SK-N-SH (cell line): ENCODE results near the gene MYO18B. TPM values are rescaled to one million over a fixed set of nuclear protein-coding genes. Genes with fewer than 3 reads are reported as not detected.

Experiments
- CTCF ChIA-PET: fragments of 300-600, 350-600 bp; formaldehyde crosslinking; extraction: SDS; loops from one replicate; lab custom pipeline; 2021; lab: Yijun Ruan, JAX
- POLR2A ChIA-PET: fragments of 350-600 bp; sonication (Branson Sonifier 250); formaldehyde crosslinking; extraction: SDS; loops from one replicate; lab custom pipeline; 2020; ENCODE audit warnings: antibody characterized with exemption, inconsistent platforms; lab: Yijun Ruan, JAX
- DNase-seq: peaks from one replicate; pipeline ENCODE4 v3.0.0; 2012
- H2AFZ ChIP-seq: fragments of 200-600 bp; sonication (generic); 2 replicates; pipeline ENCODE4 v1.8.1; 2016; ENCODE audit warnings: antibody characterized with exemption, mild to moderate bottlenecking, low read depth
- H3F3A ChIP-seq: fragments of 200-600 bp; sonication (generic); replicated peaks from 2 replicates; pipeline ENCODE3; 2016; ENCODE audit warnings: antibody characterized with exemption, mild to moderate bottlenecking; ENCODE audit not compliant: insufficient read depth
- H3K27ac ChIP-seq, 2 experiments: fragments of 200-500 bp in 1 of 2; fragments of 200-600 bp in 1 of 2; sonication (Bioruptor generic) in 1 of 2; sonication (generic), shearing (Covaris generic) in 1 of 2; 2 replicates each; pipeline versions ENCODE4 v1.5.1 to v1.6.1; 2014 to 2016; ENCODE audit warnings: low read depth in 2 of 2, inconsistent platforms in 1 of 2, low read length in 1 of 2, mild to moderate bottlenecking in 1 of 2, mixed read lengths in 1 of 2
- H3K27me3 ChIP-seq: fragments of 200-600 bp; sonication (generic), shearing (Covaris generic); 2 replicates; pipeline ENCODE4 v1.6.1; 2016; ENCODE audit warnings: mixed run types; ENCODE audit not compliant: insufficient read depth
- H3K36me3 ChIP-seq, 2 experiments: fragments of 200-500 bp in 1 of 2; fragments of 200-600 bp in 1 of 2; sonication (Bioruptor generic) in 1 of 2; sonication (generic) in 1 of 2; replicated peaks in 1 of 2; 2 replicates each; pipeline versions ENCODE3 to v1.5.1; 2014 to 2016; ENCODE audit warnings: low read length in 1 of 2, mild to moderate bottlenecking in 1 of 2; ENCODE audit not compliant: insufficient read depth in 2 of 2, control insufficient read depth in 1 of 2
- H3K4me1 ChIP-seq, 2 experiments: fragments of 200-500 bp in 1 of 2; fragments of 200-600 bp in 1 of 2; sonication (Bioruptor generic) in 1 of 2; sonication (generic), shearing (Covaris generic) in 1 of 2; 2 replicates each; pipeline versions ENCODE4 v1.5.1 to v1.6.1; 2014 to 2016; ENCODE audit warnings: low read depth in 1 of 2, low read length in 1 of 2, mixed run types in 1 of 2; ENCODE audit not compliant: insufficient read depth in 2 of 2, control insufficient read depth in 1 of 2
- H3K4me2 ChIP-seq: fragments of 200-600 bp; sonication (generic), shearing (Covaris generic); 2 replicates; pipeline ENCODE4 v1.6.1; 2017; ENCODE audit warnings: mixed run types
- H3K4me3 ChIP-seq, 2 experiments: fragments of 200-500 bp in 1 of 2; fragments of 200-600 bp in 1 of 2; sonication (Bioruptor generic) in 1 of 2; sonication (generic), shearing (Covaris generic) in 1 of 2; 2 replicates each; pipeline versions ENCODE4 v1.5.1 to v1.8.1; 2014 to 2016; ENCODE audit warnings: low read depth in 2 of 2, inconsistent platforms in 1 of 2, low read length in 1 of 2, mild to moderate bottlenecking in 1 of 2, mixed read lengths in 1 of 2, moderate library complexity in 1 of 2
- H3K79me2 ChIP-seq: fragments of 200-600 bp; sonication (generic); 2 replicates; pipeline ENCODE4 v1.8.1; 2017; ENCODE audit warnings: mild to moderate bottlenecking; ENCODE audit not compliant: insufficient read depth
- H3K9ac ChIP-seq: fragments of 200-600 bp; sonication (generic); 2 replicates; pipeline ENCODE4 v1.6.1; 2017; ENCODE audit warnings: mixed run types
- H3K9me2 ChIP-seq: fragments of 200-600 bp; sonication (generic); 2 replicates; pipeline ENCODE4 v1.6.1; 2017; ENCODE audit warnings: mixed run types
- H3K9me3 ChIP-seq: fragments of 200-600 bp; sonication (generic); 2 replicates; pipeline ENCODE4 v1.6.1; 2017; ENCODE audit warnings: mixed run types, mild to moderate bottlenecking, moderate library complexity
- H4K20me1 ChIP-seq: fragments of 200-600 bp; sonication (generic); 2 replicates; pipeline ENCODE4 v1.6.1; 2017; ENCODE audit warnings: mild to moderate bottlenecking, mixed run types; ENCODE audit not compliant: insufficient read depth
- GATA2 ChIP-seq: sonication (generic); formaldehyde crosslinking; IDR thresholded peaks from 2 replicates; pipeline ENCODE4 v1.5.0; 2020; ENCODE audit warnings: mild to moderate bottlenecking, missing genetic modification reagents
- MXI1 ChIP-seq: IDR thresholded peaks from 2 replicates; pipeline ENCODE4 v1.6.1; 2012; ENCODE audit warnings: mild to moderate bottlenecking, low read depth, low read length, improper control_type of control experiment
- NFIC ChIP-seq: IDR thresholded peaks from 2 replicates; pipeline ENCODE4 v1.4.0; 2012; ENCODE audit warnings: borderline replicate concordance
- RXRA ChIP-seq: IDR thresholded peaks from 2 replicates; pipeline ENCODE4 v1.4.0; 2012; ENCODE audit warnings: low read depth, mild to moderate bottlenecking, borderline replicate concordance
- WGBS: methylation state at CpG from one replicate; pipeline ENCODE4 v1.1.6; 2017; ENCODE audit warnings: low lambda C conversion rate; 5-methylcytosine and 5-hydroxymethylcytosine counted together
- polyA plus RNA-seq, 3 experiments: library from polyadenylated mRNA; depleted of rRNA; stranded (reverse); fragments of >200 nt; gene quantifications; 2 replicates each; pipeline ENCODE4 v1.2.3, GENCODE V29; 2012
- TF ChIP-seq, protein P1 (sequence below): IDR thresholded peaks from 2 replicates; pipeline ENCODE4 v1.4.0; 2012; ENCODE audit warnings: low read depth, borderline replicate concordance
- TF ChIP-seq, protein P2 (sequence below): fragments of 150-350 bp; IDR thresholded peaks from 2 replicates; pipeline ENCODE4 v1.6.1; 2017; ENCODE audit warnings: antibody characterized with exemption, low read length, low read depth, borderline replicate concordance
- TF ChIP-seq, protein P3 (sequence below): IDR thresholded peaks from 2 replicates; pipeline ENCODE4 v1.4.0; 2012; ENCODE audit warnings: low read depth, borderline replicate concordance

The MYO18B gene
- polyA plus RNA-seq, 1 of the 3 experiments (the other 2 are of a cell fraction) = 0.05 TPM

DNA sequence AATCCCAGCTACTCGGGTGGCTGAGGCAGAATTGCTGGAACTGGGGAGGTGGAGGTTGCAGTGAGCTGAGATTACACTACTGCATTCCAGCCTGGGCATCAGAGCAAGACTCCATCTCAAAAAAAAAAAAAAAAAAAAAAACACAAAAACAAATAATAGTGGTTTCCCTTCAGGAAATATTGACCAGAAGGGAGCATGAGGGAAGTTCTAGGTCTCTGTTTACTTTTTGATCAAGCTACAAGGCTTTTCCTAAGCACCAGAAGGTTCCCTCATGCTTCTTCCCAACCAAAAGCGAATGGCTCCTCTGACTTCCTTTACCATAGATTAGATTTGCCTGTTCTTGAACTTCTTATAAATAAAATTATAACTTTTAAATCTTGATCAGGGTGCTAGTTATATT lies 18.3 kb downstream of the MYO18B start:
- CTCF ChIA-PET = interaction anchor here (0.8 to 6.6 kb wide), 7 partner anchors 10 to 524 kb away, joined by 3 to 65 read pairs (median 4); no protein-coding TSS in a partner anchor
- H3K9me3 ChIP-seq = no peaks in the 10 kb centered on the region
- H2AFZ ChIP-seq = no peak overlapping the region
- no peaks in the 10 kb centered on the region for H4K20me1 ChIP-seq
- 50% methylated on average over 2 of the region's 2 CpGs for WGBS
- H3K36me3 ChIP-seq = no peaks in the 10 kb centered on the region
- H3K27me3 ChIP-seq = no peaks in the 10 kb centered on the region
- H3K27ac ChIP-seq = peak overlapping the region in 1 of 2 experiments; percentile 80; a peak in 3 of 4 replicates
- TF ChIP-seq, protein P1, sequence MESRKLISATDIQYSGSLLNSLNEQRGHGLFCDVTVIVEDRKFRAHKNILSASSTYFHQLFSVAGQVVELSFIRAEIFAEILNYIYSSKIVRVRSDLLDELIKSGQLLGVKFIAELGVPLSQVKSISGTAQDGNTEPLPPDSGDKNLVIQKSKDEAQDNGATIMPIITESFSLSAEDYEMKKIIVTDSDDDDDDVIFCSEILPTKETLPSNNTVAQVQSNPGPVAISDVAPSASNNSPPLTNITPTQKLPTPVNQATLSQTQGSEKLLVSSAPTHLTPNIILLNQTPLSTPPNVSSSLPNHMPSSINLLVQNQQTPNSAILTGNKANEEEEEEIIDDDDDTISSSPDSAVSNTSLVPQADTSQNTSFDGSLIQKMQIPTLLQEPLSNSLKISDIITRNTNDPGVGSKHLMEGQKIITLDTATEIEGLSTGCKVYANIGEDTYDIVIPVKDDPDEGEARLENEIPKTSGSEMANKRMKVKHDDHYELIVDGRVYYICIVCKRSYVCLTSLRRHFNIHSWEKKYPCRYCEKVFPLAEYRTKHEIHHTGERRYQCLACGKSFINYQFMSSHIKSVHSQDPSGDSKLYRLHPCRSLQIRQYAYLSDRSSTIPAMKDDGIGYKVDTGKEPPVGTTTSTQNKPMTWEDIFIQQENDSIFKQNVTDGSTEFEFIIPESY = no peak
- no peak for TF ChIP-seq RXRA
- TF ChIP-seq MXI1 = no peak
- no peak for TF ChIP-seq NFIC
- TF ChIP-seq, protein P2, sequence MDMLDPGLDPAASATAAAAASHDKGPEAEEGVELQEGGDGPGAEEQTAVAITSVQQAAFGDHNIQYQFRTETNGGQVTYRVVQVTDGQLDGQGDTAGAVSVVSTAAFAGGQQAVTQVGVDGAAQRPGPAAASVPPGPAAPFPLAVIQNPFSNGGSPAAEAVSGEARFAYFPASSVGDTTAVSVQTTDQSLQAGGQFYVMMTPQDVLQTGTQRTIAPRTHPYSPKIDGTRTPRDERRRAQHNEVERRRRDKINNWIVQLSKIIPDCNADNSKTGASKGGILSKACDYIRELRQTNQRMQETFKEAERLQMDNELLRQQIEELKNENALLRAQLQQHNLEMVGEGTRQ = no peak
- H3K4me3 ChIP-seq = no peak overlapping the region
- POLR2A ChIA-PET = no interaction called here
- no peaks in the 10 kb centered on the region for H3F3A ChIP-seq
- H3K9ac ChIP-seq = no peak overlapping the region
- no peaks in the 10 kb centered on the region for H3K9me2 ChIP-seq
- no peak for DNase-seq
- H3K79me2 ChIP-seq = no peaks in the 10 kb centered on the region
- peaks cover 0 to 17% of the 10 kb centered on the region in 2 experiments; a peak in 2 of 4 replicates for H3K4me1 ChIP-seq
- H3K4me2 ChIP-seq = no peak overlapping the region; the same call in 1 of the 2 replicates

DNA sequence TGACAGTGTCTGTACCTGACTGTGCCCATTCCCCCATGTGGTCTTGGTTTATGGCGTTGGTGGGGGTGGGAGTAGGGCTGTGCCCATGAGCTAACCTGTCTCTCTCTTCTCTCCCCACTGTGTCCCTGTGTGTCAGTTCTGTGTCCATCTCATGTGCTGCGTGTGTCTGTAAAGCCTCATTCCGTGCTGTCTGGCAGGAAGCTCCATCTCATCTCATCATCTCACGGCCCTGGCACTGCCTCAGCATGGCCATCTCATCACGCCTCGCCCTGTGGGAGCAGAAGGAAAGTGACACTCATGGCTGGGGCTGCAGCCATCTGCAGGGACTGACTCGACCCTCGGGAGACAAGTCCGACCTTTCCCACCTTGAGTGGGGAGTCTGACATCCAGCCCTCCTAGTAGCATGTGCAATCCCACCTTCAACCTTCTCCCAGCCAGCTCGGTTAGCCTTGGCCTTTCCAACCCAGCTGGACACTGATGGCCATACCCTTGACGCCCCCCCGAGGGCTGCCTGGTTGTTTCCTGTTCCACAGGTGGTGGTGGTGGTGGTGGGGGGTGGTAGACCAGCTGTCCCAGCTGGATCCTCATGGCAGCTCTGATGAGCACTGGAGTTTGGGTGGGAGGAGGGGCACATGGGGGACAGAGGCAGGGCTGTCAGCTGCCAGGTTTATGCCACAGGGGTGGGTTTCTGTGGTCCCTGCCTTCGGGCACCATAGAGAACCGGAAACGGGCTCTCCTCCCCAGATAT lies 19.0 kb downstream of the MYO18B start:
- 64% methylated on average over 13 of the region's 15 CpGs for WGBS
- POLR2A ChIA-PET = no interaction called here
- no peaks in the 10 kb centered on the region for H3F3A ChIP-seq

More for the DNA sequence above, 19.0 kb downstream of the MYO18B start:
- Histone ChIP-seq H3K4me1 (peaks cover 0 to 17% of the 10 kb centered on the region in 2 experiments; a peak in 2 of 4 replicates), H4K20me1 (no peaks in the 10 kb centered on the region), H3K27me3 (no peaks in the 10 kb centered on the region), H3K36me3 (no peaks in the 10 kb centered on the region), H3K9me2 (no peaks in the 10 kb centered on the region), H3K9ac (no peak overlapping the region), H3K9me3 (no peaks in the 10 kb centered on the region), H3K4me3 (no peak overlapping the region), H3K4me2 (no peak overlapping the region), H3K27ac (peak overlapping the region; percentile 67 to 80; a peak in 3 of 4 replicates), H3K79me2 (no peaks in the 10 kb centered on the region), H2AFZ (no peak overlapping the region)
- TF ChIP-seq GATA2 (CRISPR knock-in tag) = peak; percentile 62
- TF ChIP-seq, protein P3, sequence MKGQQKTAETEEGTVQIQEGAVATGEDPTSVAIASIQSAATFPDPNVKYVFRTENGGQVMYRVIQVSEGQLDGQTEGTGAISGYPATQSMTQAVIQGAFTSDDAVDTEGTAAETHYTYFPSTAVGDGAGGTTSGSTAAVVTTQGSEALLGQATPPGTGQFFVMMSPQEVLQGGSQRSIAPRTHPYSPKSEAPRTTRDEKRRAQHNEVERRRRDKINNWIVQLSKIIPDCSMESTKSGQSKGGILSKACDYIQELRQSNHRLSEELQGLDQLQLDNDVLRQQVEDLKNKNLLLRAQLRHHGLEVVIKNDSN = no peak
- CTCF ChIA-PET = interaction anchor here (0.6 to 6.6 kb wide), 11 partner anchors 10 to 525 kb away, joined by 3 to 65 read pairs (median 4); no protein-coding TSS in a partner anchor
- DNase-seq = peak; percentile 61
